ENCODE data around the gene RAPGEF1. TPM values are rescaled to one million over a fixed set of nuclear protein-coding genes. Genes with fewer than 3 reads are reported as not detected.

RAPGEF1 gene
- total and polyA plus RNA-seq, 12 donors, result 14.5 to 136 (median 49.1) TPM

DNA sequence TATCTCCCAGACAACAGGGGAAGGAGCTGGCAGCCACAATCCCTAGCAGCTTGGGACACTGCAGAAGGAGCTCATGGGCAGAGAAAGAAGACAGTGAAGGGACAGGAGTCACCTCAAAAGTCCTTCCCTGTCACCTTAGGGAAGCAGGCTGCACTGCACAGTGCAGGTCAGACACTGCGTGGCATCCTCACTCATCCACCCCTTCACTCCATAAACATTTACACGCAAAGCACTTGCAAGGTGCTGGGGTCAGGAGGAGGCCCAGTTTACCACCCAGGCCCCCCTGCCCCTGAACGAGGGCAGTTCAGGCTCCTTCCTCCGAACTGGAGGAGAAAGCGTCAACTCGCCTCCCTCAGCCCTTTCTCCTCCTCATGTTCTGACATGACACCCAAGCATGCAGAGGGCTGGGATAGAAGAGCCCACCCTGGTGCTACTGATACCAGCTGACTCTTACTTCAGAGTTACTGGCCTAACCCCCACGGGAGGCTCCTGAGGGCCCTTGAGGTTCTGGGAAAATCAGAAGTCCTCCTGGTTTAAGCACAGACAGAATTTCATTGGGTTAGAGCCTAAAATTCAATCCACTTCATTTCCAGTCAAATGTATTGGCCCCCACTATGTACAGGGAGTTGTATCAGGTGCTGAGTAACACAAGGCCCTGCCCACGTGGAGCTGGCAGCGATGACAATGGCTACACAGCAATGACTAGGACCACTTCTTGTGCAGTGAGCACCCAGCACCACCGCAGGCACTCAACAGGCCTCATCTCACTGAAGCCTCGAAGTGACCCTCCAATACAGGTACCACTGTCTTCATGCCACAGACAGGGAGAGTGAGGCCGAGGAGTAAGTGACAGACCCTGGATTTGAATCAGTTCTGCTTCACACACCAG is 70.4 kb downstream of the RAPGEF1 start:
- 85 to 95% (median 88%) methylated on average over 10 to 12 of the region's 12 CpGs for WGBS, 4 donors
- Histone ChIP-seq H3K27ac (peak overlapping the region in 3 of 5 donors; percentile 36 to 78 (median 70)), H3K4me3 (no peak overlapping the region), H3K9me3 (replicated peaks in 1 of 3) (no peaks in the 10 kb centered on the region), H3K36me3 (replicated peaks in 1 of 2) (no peaks in the 10 kb centered on the region), H3K4me1 (replicated peaks in 1 of 2) (peaks cover 17 to 47% of the 10 kb centered on the region in 2 donors), H3K27me3 (no peaks in the 10 kb centered on the region)
- TF ChIP-seq, protein P1, sequence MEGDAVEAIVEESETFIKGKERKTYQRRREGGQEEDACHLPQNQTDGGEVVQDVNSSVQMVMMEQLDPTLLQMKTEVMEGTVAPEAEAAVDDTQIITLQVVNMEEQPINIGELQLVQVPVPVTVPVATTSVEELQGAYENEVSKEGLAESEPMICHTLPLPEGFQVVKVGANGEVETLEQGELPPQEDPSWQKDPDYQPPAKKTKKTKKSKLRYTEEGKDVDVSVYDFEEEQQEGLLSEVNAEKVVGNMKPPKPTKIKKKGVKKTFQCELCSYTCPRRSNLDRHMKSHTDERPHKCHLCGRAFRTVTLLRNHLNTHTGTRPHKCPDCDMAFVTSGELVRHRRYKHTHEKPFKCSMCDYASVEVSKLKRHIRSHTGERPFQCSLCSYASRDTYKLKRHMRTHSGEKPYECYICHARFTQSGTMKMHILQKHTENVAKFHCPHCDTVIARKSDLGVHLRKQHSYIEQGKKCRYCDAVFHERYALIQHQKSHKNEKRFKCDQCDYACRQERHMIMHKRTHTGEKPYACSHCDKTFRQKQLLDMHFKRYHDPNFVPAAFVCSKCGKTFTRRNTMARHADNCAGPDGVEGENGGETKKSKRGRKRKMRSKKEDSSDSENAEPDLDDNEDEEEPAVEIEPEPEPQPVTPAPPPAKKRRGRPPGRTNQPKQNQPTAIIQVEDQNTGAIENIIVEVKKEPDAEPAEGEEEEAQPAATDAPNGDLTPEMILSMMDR (IDR thresholded peaks at IDR 0.05), result no peak
- no peak for TF ChIP-seq POLR2A (IDR thresholded peaks at IDR 0.05)
- DNase-seq, result peak in 2 of 7 donors; percentile 28 to 50
- intact Hi-C loops (cut with DNase I), result no loop called here

DNA sequence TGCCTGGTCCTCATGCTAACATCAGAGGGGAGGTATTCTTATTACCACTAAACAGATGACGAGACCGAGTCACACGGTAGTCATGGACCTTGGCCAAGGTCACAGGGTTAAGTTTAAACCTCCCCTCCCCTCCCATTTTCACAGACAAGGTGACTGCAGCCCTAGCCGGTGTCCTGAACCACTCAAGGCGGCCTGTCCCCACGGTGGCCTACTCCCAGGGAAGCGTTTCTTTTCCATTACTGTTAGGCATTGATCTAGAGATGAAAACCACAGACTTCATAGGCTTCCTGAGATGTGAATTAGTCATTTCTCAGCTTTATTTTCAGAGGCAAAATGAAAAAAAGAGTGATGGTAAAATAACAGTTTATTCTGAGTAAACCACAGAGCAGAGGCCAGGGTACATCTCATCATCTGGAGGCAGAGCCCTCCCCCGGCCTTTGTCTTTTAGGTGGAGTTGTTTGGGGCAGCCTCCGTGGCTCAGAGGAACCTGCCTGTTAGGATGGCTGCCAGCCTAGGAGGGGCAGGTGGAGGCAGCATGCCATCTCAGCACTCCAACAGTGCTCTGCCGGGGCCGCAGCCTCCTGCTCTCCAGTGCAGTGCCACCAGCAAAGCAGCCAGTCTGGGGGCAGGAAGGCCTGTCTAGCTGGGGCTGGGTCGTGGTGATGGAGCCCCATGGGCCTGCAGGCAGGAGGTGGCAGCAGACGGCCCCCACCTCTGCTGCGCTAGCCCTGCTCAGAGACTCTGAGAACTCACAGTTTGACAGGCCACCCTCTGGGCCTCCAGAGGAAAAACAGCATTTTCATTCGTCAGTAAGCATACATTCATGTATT is 71.2 kb downstream of the RAPGEF1 start:
- DNase-seq, result peak in 5 of 7 donors; percentile 44 to 62 (median 53)
- peak overlapping the region in 3 of 5 donors; percentile 36 to 78 (median 70) for H3K27ac ChIP-seq
- WGBS, 4 donors, result 42 to 61% (median 46%) methylated on average over 12 to 15 of the region's 15 CpGs
- no peaks in the 10 kb centered on the region for H3K27me3 ChIP-seq
- peaks cover 17 to 46% of the 10 kb centered on the region in 2 donors for H3K4me1 ChIP-seq (replicated peaks in 1 of 2)
- no peaks in the 10 kb centered on the region for H3K36me3 ChIP-seq (replicated peaks in 1 of 2)
- H3K4me3 ChIP-seq, result no peak overlapping the region
- TF ChIP-seq, protein P1 (IDR thresholded peaks at IDR 0.05), result no peak
- no peak for TF ChIP-seq POLR2A (IDR thresholded peaks at IDR 0.05)
- intact Hi-C loops (cut with DNase I), result no loop called here
- no peaks in the 10 kb centered on the region for H3K9me3 ChIP-seq (replicated peaks in 1 of 3)

DNA sequence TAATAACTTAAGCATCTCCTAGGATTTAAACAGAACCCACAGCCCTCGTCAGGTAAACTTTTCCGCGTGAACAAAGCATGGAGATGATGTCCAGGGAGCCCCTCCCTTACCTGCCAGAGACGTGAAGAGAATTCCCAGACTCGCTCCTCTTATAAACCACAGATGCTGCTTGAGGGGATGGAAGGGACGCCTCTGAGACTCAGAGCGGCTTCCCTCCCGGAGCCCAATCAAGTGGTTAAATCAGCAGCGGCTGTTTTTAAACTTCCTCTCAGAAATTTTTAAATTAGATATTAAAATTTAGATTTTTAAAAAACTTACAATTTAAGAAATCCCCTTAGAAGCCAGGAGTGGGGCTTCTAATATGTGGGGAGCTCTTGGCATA is 71.8 kb downstream of the RAPGEF1 start:
- 83 to 90% (median 87%) methylated on average over 9 of the region's 9 CpGs for WGBS, 4 donors
- Histone ChIP-seq H3K27me3 (no peaks in the 10 kb centered on the region), H3K27ac (peak overlapping the region in 3 of 5 donors; percentile 36 to 78 (median 70)), H3K36me3 (replicated peaks in 1 of 2) (no peaks in the 10 kb centered on the region), H3K4me3 (no peak overlapping the region), H3K4me1 (replicated peaks in 1 of 2) (peaks cover 17 to 45% of the 10 kb centered on the region in 2 donors), H3K9me3 (replicated peaks in 1 of 3) (no peaks in the 10 kb centered on the region)
- peak in 2 of 7 donors; percentile 18 to 47 for DNase-seq
- intact Hi-C loops (cut with DNase I), result no loop called here
- no peak for TF ChIP-seq POLR2A (IDR thresholded peaks at IDR 0.05)
- TF ChIP-seq, protein P1 (IDR thresholded peaks at IDR 0.05), result no peak

DNA sequence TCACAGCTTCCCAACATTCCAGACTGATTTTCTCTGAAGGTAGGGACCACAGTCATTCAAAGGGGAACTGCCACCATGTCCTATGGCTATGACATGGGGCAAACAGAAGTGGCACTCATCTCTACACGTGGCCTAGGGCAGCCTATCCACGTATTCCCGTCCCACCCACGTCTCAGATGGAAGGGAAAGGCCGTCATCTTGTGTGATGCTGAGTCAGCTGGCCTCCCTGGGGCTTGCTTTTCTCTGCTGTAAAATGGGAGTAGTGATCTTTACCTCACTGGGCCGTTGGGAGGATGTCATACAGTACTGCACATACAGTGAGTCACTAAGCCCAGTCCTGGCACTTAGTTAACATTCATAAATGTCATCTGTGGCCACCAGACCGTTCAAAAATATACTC is 72.3 kb downstream of the RAPGEF1 start:
- TF ChIP-seq POLR2A (IDR thresholded peaks at IDR 0.05), result no peak
- TF ChIP-seq, protein P1 (IDR thresholded peaks at IDR 0.05), result no peak
- H3K9me3 ChIP-seq (replicated peaks in 1 of 3), result no peaks in the 10 kb centered on the region
- 62 to 69% (median 65%) methylated on average over 7 of the region's 7 CpGs for WGBS, 4 donors
- intact Hi-C loops (cut with DNase I), result no loop called here
- no peak overlapping the region for H3K4me3 ChIP-seq
- peaks cover 17 to 40% of the 10 kb centered on the region in 2 donors for H3K4me1 ChIP-seq (replicated peaks in 1 of 2)
- no peaks in the 10 kb centered on the region for H3K27me3 ChIP-seq
- DNase-seq, result peak in 2 of 7 donors; percentile 32 to 52
- peak overlapping the region in 3 of 5 donors; percentile 36 to 78 (median 70) for H3K27ac ChIP-seq
- H3K36me3 ChIP-seq (replicated peaks in 1 of 2), result no peaks in the 10 kb centered on the region
